Nephron progenitor cell (in vitro differentiated cells): Measurements from ENCODE around the gene FGD3.
A peak's percentile ranks its signal among the peaks of the same experiment; 100 is the strongest.

Source experiments
- DNase-seq: peaks from one replicate; pipeline ENCODE4 v3.0.0; 2021
- H3K27ac Mint-ChIP-seq: 2 replicates; pipeline ENCODE4 v1.8.0; 2021; ENCODE audit warnings: mild to moderate bottlenecking, moderate library complexity, mixed read lengths
- H3K27me3 Mint-ChIP-seq: 2 replicates; pipeline ENCODE4 v1.8.0; 2021; ENCODE audit warnings: mild to moderate bottlenecking, low read depth, mixed read lengths; ENCODE audit not compliant: poor library complexity
- H3K36me3 Mint-ChIP-seq: 2 replicates; pipeline ENCODE4 v1.8.0; 2021; ENCODE audit warnings: low read depth, mixed read lengths
- H3K4me1 Mint-ChIP-seq: 2 replicates; pipeline ENCODE4 v1.8.0; 2021; ENCODE audit warnings: mixed read lengths
- H3K4me3 Mint-ChIP-seq: 2 replicates; pipeline ENCODE4 v1.8.0; 2021; ENCODE audit warnings: mild to moderate bottlenecking, moderate library complexity, mixed read lengths
- H3K9me3 Mint-ChIP-seq: 2 replicates; pipeline ENCODE4 v1.8.0; 2021; ENCODE audit warnings: mild to moderate bottlenecking, moderate library complexity, mixed read lengths
- CTCF ChIP-seq: fragments of 200-600 bp; sonication (generic); IDR thresholded peaks from 2 replicates; pipeline ENCODE4 v1.5.0; 2021; ENCODE audit warnings: antibody characterized with exemption

FGD3 gene

DNA sequence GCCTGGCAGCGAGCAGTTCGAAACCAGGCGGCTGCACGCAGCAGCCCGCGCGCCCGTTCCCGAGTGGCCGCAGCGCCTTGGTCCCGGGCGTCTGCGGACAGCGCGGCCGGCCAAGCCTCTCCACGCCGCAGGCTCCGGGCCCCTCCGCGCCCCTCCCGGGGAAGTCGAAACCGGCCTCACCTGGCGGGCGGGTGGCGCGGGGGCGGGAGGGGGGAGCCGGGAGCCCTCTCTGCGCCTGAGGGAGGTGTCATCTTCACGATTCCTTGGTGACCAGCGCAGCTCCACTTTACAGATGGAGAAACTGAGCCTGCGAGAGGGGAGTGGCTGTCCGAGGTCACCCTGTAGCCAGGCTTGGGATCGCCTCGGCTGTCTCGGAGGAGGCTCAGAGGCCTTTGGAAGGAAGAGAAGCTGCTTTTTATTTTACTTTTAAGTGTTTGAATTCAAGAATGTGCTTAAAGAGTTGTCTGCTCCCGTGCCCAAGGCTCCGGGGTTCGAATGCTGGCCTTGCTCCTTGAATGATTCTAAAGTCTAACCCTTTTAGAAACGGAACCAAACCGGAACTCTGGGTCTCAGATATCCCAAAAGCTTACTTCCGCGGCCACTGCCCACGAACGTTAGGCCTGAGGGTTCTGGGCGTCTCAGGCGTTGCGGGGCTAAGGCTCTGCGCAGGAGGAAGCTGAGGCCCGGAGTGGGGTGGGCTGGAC lies 111.8 kb downstream of the FGD3 start:
- no peaks in the 10 kb centered on the region for H3K9me3 Mint-ChIP-seq
- H3K27me3 Mint-ChIP-seq, result peaks cover 20% of the 10 kb centered on the region
- H3K27ac Mint-ChIP-seq, result no peak overlapping the region
- TF ChIP-seq CTCF, result no peak
- H3K4me3 Mint-ChIP-seq, result peak overlapping the region; percentile 58
- H3K4me1 Mint-ChIP-seq, result peaks cover 42% of the 10 kb centered on the region
- H3K36me3 Mint-ChIP-seq, result no peaks in the 10 kb centered on the region
- DNase-seq, result no peak

DNA sequence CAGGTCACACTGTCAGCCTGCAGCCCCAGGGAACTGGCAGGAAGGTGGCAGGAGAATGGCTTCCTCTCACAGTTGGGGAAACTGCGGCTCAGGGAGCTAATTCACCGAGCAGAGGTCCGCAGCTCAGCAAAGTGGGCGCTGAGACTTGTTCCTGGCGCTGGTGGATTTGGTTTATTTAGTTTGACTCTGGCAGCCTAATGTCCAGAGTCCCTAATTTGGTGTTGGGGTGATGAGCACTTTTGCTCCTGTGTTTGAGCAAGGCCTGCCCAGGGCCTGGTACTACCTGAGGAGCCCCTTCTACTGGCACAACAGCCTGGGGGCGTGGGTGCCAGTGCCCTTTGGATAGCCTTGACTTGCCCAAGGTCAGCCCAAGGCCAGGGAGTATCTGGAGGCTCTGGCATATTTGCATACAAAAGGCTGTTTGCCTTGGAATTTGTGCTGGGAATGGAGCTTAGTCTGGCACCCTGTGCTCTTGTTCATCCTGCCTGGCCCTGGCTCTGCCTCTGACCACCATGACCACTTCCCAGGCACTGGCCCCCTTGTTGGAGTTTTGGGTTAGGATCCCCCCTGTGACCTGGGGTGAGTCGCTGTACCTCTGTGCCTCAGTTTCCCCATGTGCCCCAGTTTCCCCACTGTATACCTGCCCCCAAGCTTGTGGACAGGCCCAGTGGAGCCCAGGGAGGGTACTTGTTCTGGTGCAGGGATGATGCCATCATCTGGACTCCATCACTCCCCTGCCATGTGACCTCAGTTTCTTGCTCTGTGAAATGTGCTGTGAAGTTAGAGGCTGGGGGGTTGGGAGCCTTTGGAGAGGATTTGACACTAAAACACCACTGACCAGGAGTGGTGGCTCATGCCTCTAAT lies 112.6 kb downstream of the FGD3 start:
- H3K27ac Mint-ChIP-seq, result no peak overlapping the region
- TF ChIP-seq CTCF, result no peak
- peaks cover 20% of the 10 kb centered on the region for H3K27me3 Mint-ChIP-seq
- DNase-seq, result no peak
- no peak overlapping the region for H3K4me3 Mint-ChIP-seq
- peaks cover 47% of the 10 kb centered on the region for H3K4me1 Mint-ChIP-seq
- no peaks in the 10 kb centered on the region for H3K9me3 Mint-ChIP-seq
- H3K36me3 Mint-ChIP-seq, result no peaks in the 10 kb centered on the region

DNA sequence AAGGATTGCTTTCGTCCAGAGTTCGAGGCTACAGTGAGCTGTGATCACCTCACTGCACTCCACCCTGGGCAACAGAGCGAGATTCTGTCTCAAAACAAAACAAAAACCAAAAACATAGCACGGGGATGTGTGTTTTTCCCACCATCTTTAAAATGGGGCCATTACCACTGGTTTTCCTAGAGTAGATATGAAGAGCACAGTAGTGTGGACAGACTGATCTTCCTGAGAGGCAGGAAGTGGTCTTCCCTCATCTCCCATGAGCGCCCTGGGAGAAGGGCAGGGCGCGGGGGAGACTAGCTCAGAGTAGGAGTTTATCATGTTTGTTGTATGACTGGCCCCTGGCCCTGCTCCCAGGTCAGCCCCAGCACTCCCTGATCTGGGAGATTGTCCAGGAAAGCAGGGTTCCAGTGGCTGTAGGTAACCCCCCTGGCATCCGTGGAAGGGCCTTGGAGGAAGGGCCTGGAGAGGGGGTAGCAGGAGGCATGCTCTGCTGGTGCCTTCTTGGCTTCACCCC lies 113.5 kb downstream of the FGD3 start:
- Mint-ChIP-seq H3K4me3 (no peak overlapping the region), H3K36me3 (no peaks in the 10 kb centered on the region), H3K27ac (no peak overlapping the region), H3K4me1 (peaks cover 51% of the 10 kb centered on the region), H3K9me3 (no peaks in the 10 kb centered on the region), H3K27me3 (peaks cover 20% of the 10 kb centered on the region)
- TF ChIP-seq CTCF, result no peak
- DNase-seq, result no peak

- Mint-ChIP-seq H3K4me1 (peaks cover 51% of the 10 kb centered on the region), H3K9me3 (no peaks in the 10 kb centered on the region), H3K4me3 (no peak overlapping the region), H3K27me3 (peaks cover 20% of the 10 kb centered on the region), H3K36me3 (no peaks in the 10 kb centered on the region), H3K27ac (no peak overlapping the region)
- no peak for TF ChIP-seq CTCF
- DNase-seq, result no peak
Measured at GRCh38 chr9:93061260-93061751, 114.0 kb downstream of the FGD3 start.

DNA sequence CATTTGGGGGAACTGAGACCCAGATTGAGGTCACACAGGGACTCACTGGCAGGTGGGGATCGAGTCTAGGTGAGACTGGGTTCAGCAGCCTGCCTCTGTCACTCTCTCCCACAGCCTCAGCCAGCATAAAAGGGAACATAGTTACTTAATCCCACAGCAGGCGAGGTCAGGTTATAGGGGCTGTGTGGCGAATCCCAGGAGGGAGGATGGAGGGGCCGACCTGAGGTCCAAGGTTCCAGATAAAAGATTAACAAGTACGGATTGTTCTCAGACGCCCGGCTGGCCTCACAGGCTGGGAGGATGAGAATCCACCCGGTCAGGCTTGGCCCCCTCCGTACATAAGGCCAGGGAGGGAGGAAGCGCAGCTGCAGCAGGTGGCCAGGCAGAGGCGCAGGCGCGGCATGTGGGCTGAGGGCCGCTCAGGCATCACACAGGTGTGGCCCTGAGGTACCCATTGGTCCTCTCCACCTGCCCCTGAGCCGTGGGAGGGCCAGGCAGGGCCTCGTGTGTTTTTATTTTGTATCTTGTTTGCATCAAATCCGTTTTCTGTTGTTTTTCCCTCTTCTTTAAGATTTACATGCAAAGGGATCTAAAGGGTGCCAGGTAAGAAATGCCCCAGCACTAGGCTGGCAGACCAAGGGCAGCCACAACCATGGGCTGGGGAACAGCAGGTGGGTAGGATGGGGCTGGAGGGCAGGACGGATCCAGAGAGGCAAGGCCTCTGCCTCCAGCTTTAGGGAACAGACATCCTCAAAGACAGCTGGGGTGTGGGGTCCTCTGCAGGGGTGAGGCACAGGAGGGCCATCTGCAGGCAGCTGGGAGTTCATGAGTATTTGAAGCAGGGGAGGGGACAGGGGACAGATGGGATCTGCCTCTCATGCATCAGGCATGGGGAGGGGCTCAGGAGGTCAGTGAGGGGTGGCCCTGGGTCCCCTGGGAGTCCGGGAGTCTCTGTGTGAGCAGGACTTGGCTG lies 114.8 kb downstream of the FGD3 start:
- DNase-seq, result no peak
- Mint-ChIP-seq H3K36me3 (no peaks in the 10 kb centered on the region), H3K4me1 (peaks cover 46% of the 10 kb centered on the region), H3K27me3 (peaks cover 20% of the 10 kb centered on the region), H3K27ac (no peak overlapping the region), H3K4me3 (no peak overlapping the region), H3K9me3 (no peaks in the 10 kb centered on the region)
- TF ChIP-seq CTCF, result no peak
